GM18517 (cell line): ENCODE results near the gene GOLGA8N.
"Not testable (repeated sequence)": the region's sequence is repeated elsewhere in the genome, so short reads cannot be mapped to it uniquely, and the experiment has no call there.

Experiments
- ATAC-seq: cut with Tn5 transposase; IDR thresholded peaks from one replicate; pipeline ENCODE4 v1.9.1; 2021; ENCODE audit warnings: mild to moderate bottlenecking, moderate library complexity; ENCODE audit not compliant: unreplicated experiment

GOLGA8N gene

DNA sequence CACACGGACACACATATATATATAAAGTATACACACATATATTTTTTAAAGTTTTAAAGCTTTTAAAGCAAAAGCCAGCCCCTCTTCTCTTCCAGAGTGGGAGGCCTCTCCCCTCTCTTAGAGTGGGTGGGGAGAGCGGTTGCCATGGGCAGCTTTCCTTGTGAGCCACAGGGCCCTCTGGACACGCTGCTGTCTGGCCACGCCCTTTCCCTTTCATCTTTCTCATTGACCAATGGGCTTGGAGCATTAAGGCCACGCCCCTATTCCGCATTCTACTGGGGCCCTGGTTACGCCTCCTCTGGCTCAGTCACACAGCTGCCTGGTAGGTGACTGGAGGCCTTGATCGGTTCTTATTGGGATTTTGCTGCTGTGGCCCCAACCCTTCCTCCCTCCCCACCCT, at the start of gene GOLGA8N:
GOLGA8N (plus strand) TSS at position 306 of the 400 bp plus-strand sequence.
- not testable (repeated sequence) for ATAC-seq

DNA sequence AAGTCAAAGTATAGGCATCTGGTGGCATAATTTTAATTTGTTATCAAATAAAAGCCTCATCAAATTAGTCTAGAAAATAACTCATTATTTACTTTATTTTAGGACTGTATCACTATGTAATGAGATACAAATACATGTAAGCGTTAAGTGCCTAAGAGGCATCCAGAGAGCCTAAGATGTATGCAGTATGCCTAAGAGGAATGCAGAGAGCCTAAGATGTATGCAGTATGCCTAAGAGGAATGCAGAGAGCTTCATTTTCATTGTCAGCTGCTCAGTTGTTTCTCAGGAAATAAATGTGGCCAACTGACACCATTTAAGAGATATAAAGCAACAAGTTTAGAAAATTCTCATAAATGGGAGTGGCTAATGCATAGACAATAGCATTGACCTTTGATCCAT, 49.8 kb upstream of the GOLGA8N start:
- not testable (repeated sequence) for ATAC-seq

GRCh38 chr15:32545129-32545528, 48.1 kb upstream of the GOLGA8N start:
- not testable (repeated sequence) for ATAC-seq

DNA sequence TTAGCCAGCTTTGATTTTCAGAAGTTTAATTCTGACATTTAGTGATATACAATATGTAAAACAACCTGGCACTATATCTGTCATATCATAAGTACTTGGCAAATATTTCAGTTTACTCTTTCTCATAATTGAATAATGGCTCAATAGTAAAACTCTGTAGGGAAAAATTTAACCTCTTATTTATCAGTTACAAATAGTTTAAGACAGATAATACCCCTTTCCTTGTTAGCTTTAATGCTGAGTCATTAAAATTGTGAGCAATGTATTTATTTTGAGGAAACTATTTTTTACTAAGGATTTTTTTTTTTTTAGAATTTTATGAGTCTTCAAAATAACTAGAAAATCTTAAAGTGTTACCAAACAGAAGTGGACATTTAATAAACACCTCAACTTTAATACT, 38.7 kb upstream of the GOLGA8N start:
- not testable (repeated sequence) for ATAC-seq

DNA sequence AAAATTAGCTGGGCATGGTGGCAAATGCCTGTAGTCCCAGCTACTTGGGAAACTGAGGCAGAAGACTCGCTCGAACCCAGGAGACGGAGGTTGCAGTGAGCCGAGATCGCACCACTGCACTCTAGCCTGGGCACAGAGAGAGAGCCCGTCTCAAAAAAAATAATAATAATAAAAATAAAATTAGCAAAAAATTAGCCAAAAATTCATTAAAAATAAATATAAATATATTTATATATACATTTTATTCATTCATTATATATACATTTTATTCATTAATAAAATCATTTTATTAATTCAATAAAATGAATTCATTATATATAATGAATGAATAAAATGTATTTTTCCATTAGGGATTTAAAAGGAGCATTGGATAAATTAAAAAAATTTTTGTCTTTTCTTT, 31.1 kb upstream of the GOLGA8N start:
- not testable (repeated sequence) for ATAC-seq

GRCh38 chr15:32568988-32569387, 24.3 kb upstream of the GOLGA8N start:
- ATAC-seq = not testable (repeated sequence)

DNA sequence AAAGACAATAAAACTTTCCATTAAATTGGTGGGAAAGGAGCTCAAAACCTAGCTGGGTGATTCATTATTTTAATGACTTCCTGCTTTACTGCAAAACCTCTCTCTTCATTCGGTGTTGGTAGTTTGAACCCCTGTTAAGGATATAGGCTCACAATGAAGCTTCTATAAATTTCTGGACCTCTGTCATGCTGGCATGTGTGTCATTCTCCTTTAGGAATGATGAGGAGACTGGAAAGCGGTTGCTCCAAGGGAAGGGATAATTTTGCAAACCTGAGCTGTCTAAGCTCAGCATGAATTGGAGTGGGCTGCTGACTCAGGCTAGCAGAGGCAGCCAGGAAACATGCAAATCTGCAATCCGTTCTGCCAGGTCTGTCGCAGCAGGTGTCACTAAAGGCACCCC, 14.8 kb upstream of the GOLGA8N start:
- not testable (repeated sequence) for ATAC-seq

GRCh38 chr15:32585844-32586243, 7.4 kb upstream of the GOLGA8N start:
- not testable (repeated sequence) for ATAC-seq

DNA sequence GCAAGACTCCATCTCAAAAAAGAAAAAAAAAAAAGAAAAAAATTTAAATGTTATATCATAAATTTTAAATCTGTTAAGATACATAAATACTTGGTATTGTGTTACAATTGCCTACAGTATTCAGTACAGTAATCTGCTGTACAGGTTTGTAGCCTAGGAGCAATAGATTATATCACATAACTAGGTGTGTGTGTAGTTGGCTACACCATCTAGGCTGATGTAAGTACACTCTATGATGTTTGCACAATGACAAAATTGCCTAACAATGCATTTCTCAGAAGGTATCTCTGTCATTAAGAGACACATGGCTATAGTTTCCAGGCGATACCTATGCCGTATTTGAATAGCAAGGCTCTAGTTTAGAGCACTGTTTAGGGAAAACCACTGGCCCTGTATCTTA, 16.3 kb downstream of the GOLGA8N start:
- not testable (repeated sequence) for ATAC-seq

DNA sequence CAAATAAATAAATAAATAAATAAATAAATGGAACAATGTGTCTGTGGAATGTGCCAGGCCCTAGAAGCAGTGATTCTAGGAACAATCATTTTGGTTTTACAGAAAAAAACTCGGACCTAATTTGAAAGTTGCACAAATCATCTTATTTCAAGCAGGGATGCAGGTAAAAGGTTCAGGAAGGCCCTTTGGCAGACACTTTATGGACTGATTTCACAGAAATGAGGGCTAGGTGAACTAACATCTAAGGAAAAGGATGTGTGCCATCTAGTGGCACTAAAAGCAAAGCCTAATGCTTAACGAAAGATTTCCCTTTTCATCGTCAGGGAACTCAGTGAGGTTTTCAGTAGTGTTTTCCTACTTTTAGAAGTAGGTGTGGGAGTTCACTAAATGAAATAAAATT, 17.5 kb downstream of the GOLGA8N start:
- ATAC-seq = not testable (repeated sequence)

GRCh38 chr15:32614712-32615050, 21.4 kb downstream of the GOLGA8N start:
- peak; percentile 15 for ATAC-seq

DNA sequence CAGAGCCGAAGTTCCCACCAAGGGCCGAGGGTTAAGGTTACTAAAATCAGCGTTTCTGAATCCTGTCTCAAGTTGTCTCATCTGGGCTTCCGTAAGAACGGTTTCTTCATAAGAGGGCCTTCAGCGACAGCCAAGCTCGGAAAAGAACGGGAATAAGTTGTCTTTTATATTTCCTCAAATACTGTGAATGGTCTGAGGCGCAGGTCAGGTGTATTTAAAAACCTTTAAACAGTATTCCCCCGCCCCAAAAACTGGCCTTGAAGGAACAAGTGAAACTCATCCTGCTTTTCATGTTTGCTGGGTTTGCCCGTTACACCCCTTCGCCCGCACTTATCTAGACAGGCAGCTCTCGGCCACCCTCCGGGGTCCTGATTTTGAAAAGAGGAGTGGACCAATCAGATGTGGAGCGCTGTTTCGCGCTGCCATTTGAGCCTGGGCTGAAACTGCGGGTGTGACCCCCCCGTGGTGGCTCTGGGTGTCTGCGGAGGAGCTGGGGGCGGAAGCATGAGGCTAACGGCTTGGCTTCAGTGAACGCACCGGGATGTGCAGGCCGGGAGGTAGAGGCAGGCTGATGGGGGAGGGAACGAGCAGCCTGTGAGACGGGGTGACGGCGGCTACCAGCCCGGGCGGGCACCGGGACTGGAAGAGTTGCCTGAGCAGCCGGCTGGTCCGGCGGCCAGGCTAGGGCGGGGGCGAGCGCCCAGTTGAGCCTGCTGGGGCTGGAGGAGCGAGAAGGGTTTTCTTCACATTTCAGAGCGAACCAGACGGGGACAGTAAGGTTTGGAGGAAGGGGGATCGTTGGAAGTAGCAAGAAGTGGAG, 22.0 kb downstream of the GOLGA8N start, which contains the start of gene ARHGAP11A:
ARHGAP11A (plus strand) TSS at position 454 of the 820 bp plus-strand sequence. CDS start 708 bp downstream, outside the sequence.
- ATAC-seq = peak; percentile 74

GRCh38 chr15:32615871-32616426, 22.7 kb downstream of the GOLGA8N start:
- ATAC-seq = peak; percentile 12

DNA sequence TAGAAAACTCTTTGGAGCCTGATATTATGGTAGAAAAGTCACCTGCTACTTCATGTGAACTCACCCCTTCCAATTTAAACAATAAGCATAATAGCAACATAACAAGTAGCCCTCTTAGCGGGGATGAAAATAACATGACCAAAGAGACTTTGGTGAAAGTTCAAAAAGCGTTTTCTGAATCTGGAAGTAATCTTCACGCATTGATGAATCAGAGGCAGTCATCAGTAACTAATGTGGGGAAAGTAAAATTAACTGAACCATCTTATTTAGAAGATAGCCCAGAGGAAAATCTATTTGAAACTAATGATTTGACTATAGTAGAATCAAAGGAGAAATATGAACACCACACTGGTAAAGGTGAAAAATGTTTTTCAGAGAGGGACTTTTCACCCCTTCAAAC, 43.2 kb downstream of the GOLGA8N start:
- no peak for ATAC-seq

- no peak for ATAC-seq
These were observed 43.8 kb downstream of the GOLGA8N start for GRCh38 chr15:32636908-32637567.

- no peak for ATAC-seq
These were observed 44.4 kb downstream of the GOLGA8N start for GRCh38 chr15:32637704-32638103.

DNA sequence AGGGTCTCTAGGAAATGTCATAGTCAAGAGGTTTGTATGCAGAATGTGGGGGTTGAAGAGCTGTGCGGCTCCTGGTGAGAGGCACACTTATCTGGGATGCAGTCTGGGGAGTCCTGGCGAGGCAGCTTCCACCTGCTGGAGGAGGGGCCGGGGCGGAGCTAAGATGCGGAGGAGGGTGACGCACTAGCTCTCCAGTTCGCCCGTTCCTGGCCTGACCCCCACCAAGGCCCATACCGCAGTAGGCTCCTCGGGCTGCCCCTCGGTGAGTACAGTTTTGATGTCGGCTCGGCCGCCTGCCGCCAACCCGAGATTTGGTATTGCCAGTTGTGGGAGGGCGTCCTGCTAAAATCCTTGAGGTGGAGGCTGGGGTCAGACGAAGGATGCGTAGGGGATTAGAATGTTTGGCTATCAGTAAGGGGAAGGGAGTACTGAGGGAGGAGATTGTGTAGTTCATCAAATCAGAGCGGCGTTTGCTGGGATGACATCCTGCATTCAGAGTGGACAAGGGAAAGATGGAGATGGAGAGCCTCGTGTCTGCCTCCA, 48.3 kb downstream of the GOLGA8N start, which contains the start of gene SCG5:
SCG5 (plus strand) TSS at position 194 of the 543 bp plus-strand sequence. CDS start 1,883 bp downstream, outside the sequence.
- ATAC-seq = no peak

DNA sequence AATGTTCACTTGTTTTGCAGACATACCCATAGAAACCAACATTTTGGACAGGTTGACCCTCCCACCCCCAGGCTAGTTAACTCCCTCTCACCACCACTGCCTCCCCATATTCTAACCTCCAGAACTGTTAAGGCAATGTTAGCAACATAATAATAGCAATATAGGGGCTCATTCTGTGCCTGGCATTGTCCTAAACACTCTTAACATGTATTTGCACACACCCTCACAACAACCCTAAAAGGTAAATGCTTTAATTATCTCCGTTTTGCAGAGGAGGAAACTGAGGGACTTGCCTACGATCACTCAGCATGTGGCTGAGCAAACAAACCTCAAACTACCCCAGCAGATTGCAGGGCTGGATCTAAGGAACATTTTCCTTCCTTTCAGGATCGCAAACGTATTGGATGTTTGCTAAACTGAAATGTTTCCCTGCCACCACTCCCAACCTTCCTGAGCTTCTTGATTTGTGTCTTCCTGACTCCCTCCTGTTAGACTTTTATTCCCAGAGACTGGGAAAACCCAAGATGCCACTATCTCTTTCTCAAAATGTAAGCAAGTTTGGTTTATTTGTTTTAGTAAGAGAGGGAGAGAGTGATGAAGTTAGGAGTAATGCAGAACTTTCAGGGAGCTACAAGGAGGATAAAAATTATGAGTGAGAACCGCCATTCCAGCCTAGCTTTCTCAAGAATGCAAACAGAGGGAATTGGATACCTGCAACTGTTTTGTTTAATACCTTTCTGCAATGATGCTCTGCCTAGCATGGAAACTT, 49.6 kb downstream of the GOLGA8N start:
- no peak for ATAC-seq

DNA sequence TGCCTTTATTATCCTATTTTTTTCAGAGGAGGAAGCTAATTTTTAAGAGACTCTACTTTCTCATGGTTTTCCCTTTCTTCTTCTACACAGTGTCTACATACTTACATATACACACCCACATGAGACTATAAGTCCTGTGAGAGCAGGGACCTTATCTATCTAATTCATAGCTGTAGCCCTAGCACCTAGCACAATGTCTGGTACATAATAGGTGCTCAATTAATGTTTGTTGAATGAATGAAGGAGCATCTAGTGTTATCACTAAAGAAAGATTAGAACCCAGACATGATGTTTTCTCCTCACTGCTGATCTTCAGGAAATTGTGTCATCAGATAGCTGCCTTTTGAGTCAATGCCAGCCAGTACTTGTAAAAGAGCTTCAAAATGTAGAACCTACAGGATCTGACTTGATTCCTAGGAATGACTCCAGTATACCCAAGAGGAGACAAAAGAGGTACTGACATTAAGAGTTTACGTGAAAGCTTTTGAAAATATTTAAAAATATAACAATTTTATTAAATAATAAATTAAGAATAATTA, 50.7 kb downstream of the GOLGA8N start:
- no peak for ATAC-seq

GRCh38 chr15:32646291-32646690, 53.0 kb downstream of the GOLGA8N start:
- ATAC-seq = no peak
